Left renal cortex interstitium (tissue), 4 donors: ENCODE results near the gene CKS2. TPM values are rescaled to one million over a fixed set of nuclear protein-coding genes. Genes with fewer than 3 reads are reported as not detected.
"Not testable (repeated sequence)": the region's sequence is repeated elsewhere in the genome, so short reads cannot be mapped to it uniquely, and the experiment has no call there.

ENCODE experiments used
- DNase-seq, 4 donors: peaks; one replicate each; pipeline ENCODE4 v3.0.0-alpha.2; 2013; ENCODE audit warnings: low read depth in 4 of 4, low spot score in 2 of 4, missing footprints in 1 of 4
- polyA plus RNA-seq, 4 donors: library from polyadenylated mRNA; unstranded; fragments of 120-200 nt; gene quantifications; one replicate each; pipeline ENCODE4 v1.2.1, GENCODE V29; 2013; ENCODE audit not compliant: insufficient read length in 4 of 4

The CKS2 gene
- polyA plus RNA-seq, result 100 to 1,000 TPM in 1 of 4 donors, 10 to 100 TPM in 3; 79.2 to 105 (median 89.4) TPM

- DNase-seq, result peak; percentile 98 to 100 (median 100)
Observed at GRCh38 chr9:89310475-89311345, at the start of gene CKS2. Gene CKS2 (plus strand): TSS chr9:89311195. CDS start chr9:89311293, 98 bp downstream.

GRCh38 chr9:89273528-89274279 is 37.3 kb upstream of the CKS2 start:
- DNase-seq, result no peak

GRCh38 chr9:89274838-89275237 is 36.2 kb upstream of the CKS2 start:
- DNase-seq, result no peak

GRCh38 chr9:89276040-89276439 is 35.0 kb upstream of the CKS2 start:
- not testable (repeated sequence) for DNase-seq

GRCh38 chr9:89277043-89277442 is 34.0 kb upstream of the CKS2 start:
- DNase-seq, result no peak

- DNase-seq, result no peak
Observed at GRCh38 chr9:89277454-89277853, 33.5 kb upstream of the CKS2 start.

GRCh38 chr9:89278551-89278950 is 32.4 kb upstream of the CKS2 start:
- no peak for DNase-seq

- peak in 3 of 4 donors; percentile 20 to 40 (median 26) for DNase-seq
Observed at GRCh38 chr9:89278997-89279739, 31.8 kb upstream of the CKS2 start.

- DNase-seq, result no peak
Observed at GRCh38 chr9:89281106-89281505, 29.9 kb upstream of the CKS2 start.

GRCh38 chr9:89282248-89282968 is 28.6 kb upstream of the CKS2 start:
- DNase-seq, result not testable (repeated sequence)

GRCh38 chr9:89284076-89284475 is 26.9 kb upstream of the CKS2 start:
- no peak for DNase-seq

GRCh38 chr9:89291741-89292140 is 19.3 kb upstream of the CKS2 start:
- no peak for DNase-seq

- no peak for DNase-seq
Observed at GRCh38 chr9:89293014-89293413, 18.0 kb upstream of the CKS2 start.

- DNase-seq, result no peak
Observed at GRCh38 chr9:89295400-89295799, 15.6 kb upstream of the CKS2 start.

GRCh38 chr9:89301996-89302395 is 9.0 kb upstream of the CKS2 start:
- not testable (repeated sequence) for DNase-seq

- no peak for DNase-seq
Observed at GRCh38 chr9:89304020-89304833, 6.8 kb upstream of the CKS2 start.

GRCh38 chr9:89304834-89305188 is 6.2 kb upstream of the CKS2 start:
- DNase-seq, result no peak

GRCh38 chr9:89305868-89306267 is 5.1 kb upstream of the CKS2 start:
- DNase-seq, result no peak

GRCh38 chr9:89309166-89309565 is 1.8 kb upstream of the CKS2 start:
- DNase-seq, result no peak
